H1 (cell line): ENCODE results near the gene OR8B2. TPM values are rescaled to one million over a fixed set of nuclear protein-coding genes. Genes with fewer than 3 reads are reported as not detected.

Experiments used
- NANOG ChIP-seq: IDR thresholded peaks from 2 replicates; pipeline ENCODE4 v1.6.1; 2011; ENCODE audit warnings: low read length, low read depth, mild to moderate bottlenecking, inconsistent platforms; ENCODE audit not compliant: insufficient read depth, poor library complexity, severe bottlenecking
- polyA plus RNA-seq, 7 experiments: library from polyadenylated mRNA; depleted of rRNA in 3 of 7; stranded (reverse) in 5 of 7; unstranded in 2 of 7; fragments of >200 nt in 5 of 7; fragments of 200-250 nt in 2 of 7; gene quantifications; 1 replicate in 5 of 7; 2 replicates in 1 of 7; 4 replicates in 1 of 7; pipeline versions ENCODE4 v1.2.1 to v1.2.3, GENCODE V29; 2011 to 2013; ENCODE audit warnings: missing spikeins in 2 of 7, mixed read lengths in 2 of 7
- total RNA-seq: library from RNA; stranded (reverse); fragmentation: NEBNext Ultra II Directional; extraction: Animal tissue kit (Norgen Biotek cat#: 25700); gene quantifications from 2 replicates; pipeline ENCODE4 v1.2.1, GENCODE V29; 2021
- TF ChIP-seq, protein P1 (sequence below): IDR thresholded peaks from 2 replicates; pipeline ENCODE4 v1.6.1; 2011; ENCODE audit warnings: low read depth, mild to moderate bottlenecking, low read length; ENCODE audit not compliant: insufficient read depth

The OR8B2 gene
- total and polyA plus RNA-seq, 2 of the 8 experiments (the other 6 are each of a cell fraction or from before 2014, with no cell fraction given), result not detected

GRCh38 chr11:124424384-124424921 lies 40.2 kb upstream of the OR8B2 start, which contains the start of gene OR8B4 (continued):
- TF ChIP-seq NANOG, result no peak
- TF ChIP-seq, protein P1, sequence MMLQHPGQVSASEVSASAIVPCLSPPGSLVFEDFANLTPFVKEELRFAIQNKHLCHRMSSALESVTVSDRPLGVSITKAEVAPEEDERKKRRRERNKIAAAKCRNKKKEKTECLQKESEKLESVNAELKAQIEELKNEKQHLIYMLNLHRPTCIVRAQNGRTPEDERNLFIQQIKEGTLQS, result no peak
